ENCODE results near the gene PRSS53. TPM values are rescaled to one million over a fixed set of nuclear protein-coding genes. Genes with fewer than 3 reads are reported as not detected.

Gene PRSS53
- total RNA-seq, 1 donor from 2014 or later: 0.81 TPM

DNA sequence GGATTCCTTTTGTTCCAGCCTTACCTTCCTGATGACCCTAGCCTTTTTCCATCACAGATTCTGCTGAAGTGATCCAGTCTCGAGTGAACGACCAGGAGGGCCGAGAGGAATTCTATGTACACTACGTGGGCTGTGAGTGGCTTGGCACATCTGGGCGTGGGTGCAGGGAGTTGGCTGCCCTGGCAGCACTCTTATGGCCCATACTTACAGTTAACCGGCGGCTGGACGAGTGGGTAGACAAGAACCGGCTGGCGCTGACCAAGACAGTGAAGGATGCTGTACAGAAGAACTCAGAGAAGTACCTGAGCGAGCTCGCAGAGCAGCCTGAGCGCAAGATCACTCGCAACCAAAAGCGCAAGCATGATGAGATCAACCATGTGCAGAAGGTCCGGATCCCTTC lies 31.4 kb upstream of the PRSS53 start:
- no peak for ATAC-seq (ENCODE audit: poor library complexity)
- DNase-seq: no peak
- intact Hi-C loops (cut with DNase I): no loop called here

- ATAC-seq (ENCODE audit: poor library complexity) (peak; percentile 5), DNase-seq (no peak)
- intact Hi-C loops (cut with DNase I): no loop called here
These were observed 29.7 kb upstream of the PRSS53 start for GRCh38 chr16:31118223-31119155.

- intact Hi-C loops (cut with DNase I): no loop called here
- DNase-seq (peak; percentile 99), ATAC-seq (ENCODE audit: poor library complexity) (peak; percentile 96)
These were observed 28.9 kb upstream of the PRSS53 start, which contains the start of gene KAT8 for GRCh38 chr16:31117384-31118222. Gene KAT8 (plus strand): TSS chr16:31117664. CDS start chr16:31117682, 18 bp downstream.

DNA sequence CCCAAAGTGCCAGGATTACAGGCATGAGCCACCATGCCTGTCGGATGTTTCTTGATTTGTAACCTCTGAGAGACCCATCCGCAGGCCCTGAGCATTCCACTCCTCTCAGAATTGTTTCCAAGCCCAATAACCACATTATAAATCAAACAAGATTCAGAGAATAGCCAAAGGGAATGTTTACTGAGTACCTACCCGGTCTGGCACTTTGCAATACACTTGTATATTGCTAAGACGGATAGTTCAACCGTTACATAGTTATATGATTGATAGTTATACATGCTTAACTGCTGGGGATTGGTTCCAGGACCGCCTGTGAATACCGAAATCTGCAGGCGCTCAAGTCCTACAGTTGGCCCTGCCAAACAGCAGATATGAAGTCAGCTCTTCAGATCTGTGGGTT lies 25.7 kb upstream of the PRSS53 start:
- no peak for DNase-seq
- ATAC-seq (ENCODE audit: poor library complexity): no peak
- intact Hi-C loops (cut with DNase I): no loop called here

- ATAC-seq (ENCODE audit: poor library complexity): no peak
- no peak for DNase-seq
- intact Hi-C loops (cut with DNase I): no loop called here
These were observed 24.7 kb upstream of the PRSS53 start for GRCh38 chr16:31113121-31114120.

DNA sequence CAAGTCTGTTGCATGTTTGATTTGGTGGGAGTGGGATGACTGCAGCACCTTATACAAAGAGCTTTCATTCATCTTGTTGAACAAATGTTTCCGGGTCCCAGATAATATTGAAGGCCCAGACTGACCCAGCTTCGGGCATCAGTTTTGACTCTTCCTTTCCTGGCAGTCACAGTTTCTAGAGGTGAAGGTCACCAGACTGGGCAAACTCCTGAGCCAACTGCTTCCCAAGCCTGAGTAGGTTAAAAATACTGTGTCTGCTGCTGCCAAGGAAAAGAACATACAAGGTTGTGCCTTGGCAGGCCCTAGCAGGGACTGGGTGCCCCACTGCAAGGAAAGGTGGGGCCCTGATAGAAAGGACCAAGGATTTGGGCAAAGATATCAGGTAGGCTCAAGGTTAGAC lies 24.0 kb upstream of the PRSS53 start:
- intact Hi-C loops (cut with DNase I): no loop called here
- no peak for DNase-seq
- peak; percentile 23 for ATAC-seq (ENCODE audit: poor library complexity)

DNA sequence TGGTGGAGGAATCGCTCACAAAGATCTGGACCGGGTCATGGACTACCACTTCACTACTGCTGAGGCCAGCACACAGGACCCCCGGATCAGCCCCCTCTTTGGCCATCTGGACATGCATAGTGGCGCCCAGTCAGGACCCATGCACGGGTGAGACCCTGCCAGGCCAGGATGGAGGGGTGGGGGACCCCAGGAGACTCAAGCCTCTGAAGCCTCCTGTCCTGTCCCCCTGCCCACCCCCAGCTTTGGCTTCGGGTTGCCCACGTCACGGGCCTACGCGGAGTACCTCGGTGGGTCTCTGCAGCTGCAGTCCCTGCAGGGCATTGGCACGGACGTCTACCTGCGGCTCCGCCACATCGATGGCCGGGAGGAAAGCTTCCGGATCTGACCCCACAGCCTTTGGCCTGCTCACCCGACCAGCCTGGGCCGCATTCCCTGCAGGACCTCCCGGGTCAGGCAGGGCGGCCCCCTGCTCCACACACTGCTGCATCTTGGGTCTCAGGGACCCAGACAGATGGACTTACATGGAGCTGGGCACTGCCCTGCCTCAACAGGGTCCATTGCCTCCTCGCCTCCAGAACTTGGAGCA lies 23.2 kb upstream of the PRSS53 start:
- no peak for ATAC-seq (ENCODE audit: poor library complexity)
- no peak for DNase-seq

GRCh38 chr16:31110106-31111034 lies 21.6 kb upstream of the PRSS53 start:
- DNase-seq: no peak
- intact Hi-C loops (cut with DNase I): no loop called here
- no peak for ATAC-seq (ENCODE audit: poor library complexity)

More for the DNA sequence above, 23.2 kb upstream of the PRSS53 start:
- intact Hi-C loops (cut with DNase I): no loop called here

DNA sequence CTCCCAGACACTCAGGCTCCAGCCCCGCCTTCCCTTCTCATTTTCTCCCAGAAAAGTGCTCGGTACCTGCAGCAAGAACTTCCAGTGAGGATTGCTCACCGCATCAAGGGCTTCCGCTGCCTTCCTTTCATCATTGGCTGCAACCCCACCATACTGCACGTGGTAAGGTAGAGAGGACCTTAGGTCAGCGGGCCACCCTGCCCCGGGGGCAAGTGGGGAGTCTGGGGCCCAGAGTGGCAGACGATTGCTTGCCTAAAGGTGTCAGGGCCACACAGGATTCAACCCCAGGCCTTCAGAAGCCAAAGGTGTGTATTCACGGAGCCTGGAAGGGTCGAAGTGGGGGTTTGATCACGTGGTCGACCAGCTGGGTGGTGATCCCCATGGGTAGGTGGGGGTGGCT lies 20.9 kb upstream of the PRSS53 start:
- DNase-seq (no peak), ATAC-seq (ENCODE audit: poor library complexity) (no peak)
- intact Hi-C loops (cut with DNase I): no loop called here

- intact Hi-C loops (cut with DNase I): no loop called here
- peak; percentile 45 for DNase-seq
- ATAC-seq (ENCODE audit: poor library complexity): no peak
These were observed 20.2 kb upstream of the PRSS53 start for GRCh38 chr16:31108794-31109558.

GRCh38 chr16:31108035-31108793 lies 19.5 kb upstream of the PRSS53 start, which contains the start of gene BCKDK:
Gene BCKDK (plus strand): TSS chr16:31108386. CDS start chr16:31109224, 838 bp downstream.
- ATAC-seq (ENCODE audit: poor library complexity): peak; percentile 83

GRCh38 chr16:31107465-31107867 lies 18.7 kb upstream of the PRSS53 start:
- intact Hi-C loops (cut with DNase I): no loop called here
- no peak for ATAC-seq (ENCODE audit: poor library complexity)

More at GRCh38 chr16:31108035-31108793, 19.5 kb upstream of the PRSS53 start, which contains the start of gene BCKDK:
- DNase-seq: peak; percentile 90
- intact Hi-C loops (cut with DNase I): no loop called here

GRCh38 chr16:31106509-31107464 lies 18.0 kb upstream of the PRSS53 start:
- ATAC-seq (ENCODE audit: poor library complexity) (no peak), DNase-seq (no peak)
- intact Hi-C loops (cut with DNase I): no loop called here

More at GRCh38 chr16:31107465-31107867, 18.7 kb upstream of the PRSS53 start:
- no peak for DNase-seq

DNA sequence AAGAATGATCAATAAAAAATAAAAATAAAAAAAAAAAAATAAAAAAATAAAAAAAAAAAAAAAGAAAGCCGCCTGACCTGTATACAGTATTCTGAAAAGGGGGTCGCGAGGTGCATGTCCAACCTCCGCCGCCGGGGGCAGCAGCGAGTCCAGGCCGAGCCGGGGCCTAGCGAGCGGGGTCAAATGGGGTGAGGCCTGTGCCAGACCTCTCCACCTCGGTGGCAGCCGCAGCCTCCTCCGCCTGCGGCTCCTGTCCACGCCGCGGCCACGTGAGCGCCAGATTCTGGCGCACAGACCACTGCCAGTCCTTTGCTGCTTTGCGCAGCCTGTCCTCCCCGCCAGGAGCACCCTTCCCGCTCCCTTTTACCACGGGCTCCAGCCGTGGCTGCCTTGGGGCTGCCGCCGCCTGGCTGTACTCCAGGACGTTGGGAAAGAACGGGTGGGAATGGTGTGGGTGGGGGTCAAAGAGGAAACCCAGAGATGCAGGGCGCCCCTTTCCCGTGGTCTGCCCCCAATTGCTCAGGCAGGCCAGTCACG lies 17.0 kb upstream of the PRSS53 start:
- intact Hi-C loops (cut with DNase I): no loop called here
- ATAC-seq (ENCODE audit: poor library complexity) (peak; percentile 93), DNase-seq (peak; percentile 94)
